GM12891 (cell line): ENCODE data around the gene AP2M1.

Source experiments
- DNase-seq: peaks from one replicate; pipeline ENCODE4 v3.0.0; 2011; ENCODE audit warnings: low spot score; ENCODE audit not compliant: insufficient read length
- FAIRE-seq: peaks from 2 replicates; lab custom pipeline; 2011; peaks lifted over from hg19 to GRCh38; lab: Jason Lieb, UNC
- PAX5 ChIP-seq: IDR thresholded peaks from 2 replicates; pipeline ENCODE4 v1.6.1; 2011; ENCODE audit warnings: low read length, moderate library complexity, mild to moderate bottlenecking; ENCODE audit not compliant: insufficient read depth, severe bottlenecking
- POLR2A ChIP-seq: IDR thresholded peaks from 2 replicates; pipeline ENCODE4 v1.6.1; 2011; ENCODE audit warnings: low read depth, low read length, control low read depth
- POLR2AphosphoS5 ChIP-seq: IDR thresholded peaks from 2 replicates; pipeline ENCODE4 v1.6.1; 2011; ENCODE audit warnings: low read depth, low read length, control low read depth
- POU2F2 ChIP-seq: IDR thresholded peaks from 2 replicates; pipeline ENCODE4 v1.6.1; 2011; ENCODE audit warnings: low read depth, mild to moderate bottlenecking, control low read depth, low read length, moderate library complexity
- SPI1 ChIP-seq: IDR thresholded peaks from 2 replicates; pipeline ENCODE4 v1.6.1; 2011; ENCODE audit warnings: low read depth, low read length, control low read depth
- TAF1 ChIP-seq: IDR thresholded peaks from 2 replicates; pipeline ENCODE4 v1.6.1; 2011; ENCODE audit warnings: low read depth, low read length, control low read depth

The AP2M1 gene

DNA sequence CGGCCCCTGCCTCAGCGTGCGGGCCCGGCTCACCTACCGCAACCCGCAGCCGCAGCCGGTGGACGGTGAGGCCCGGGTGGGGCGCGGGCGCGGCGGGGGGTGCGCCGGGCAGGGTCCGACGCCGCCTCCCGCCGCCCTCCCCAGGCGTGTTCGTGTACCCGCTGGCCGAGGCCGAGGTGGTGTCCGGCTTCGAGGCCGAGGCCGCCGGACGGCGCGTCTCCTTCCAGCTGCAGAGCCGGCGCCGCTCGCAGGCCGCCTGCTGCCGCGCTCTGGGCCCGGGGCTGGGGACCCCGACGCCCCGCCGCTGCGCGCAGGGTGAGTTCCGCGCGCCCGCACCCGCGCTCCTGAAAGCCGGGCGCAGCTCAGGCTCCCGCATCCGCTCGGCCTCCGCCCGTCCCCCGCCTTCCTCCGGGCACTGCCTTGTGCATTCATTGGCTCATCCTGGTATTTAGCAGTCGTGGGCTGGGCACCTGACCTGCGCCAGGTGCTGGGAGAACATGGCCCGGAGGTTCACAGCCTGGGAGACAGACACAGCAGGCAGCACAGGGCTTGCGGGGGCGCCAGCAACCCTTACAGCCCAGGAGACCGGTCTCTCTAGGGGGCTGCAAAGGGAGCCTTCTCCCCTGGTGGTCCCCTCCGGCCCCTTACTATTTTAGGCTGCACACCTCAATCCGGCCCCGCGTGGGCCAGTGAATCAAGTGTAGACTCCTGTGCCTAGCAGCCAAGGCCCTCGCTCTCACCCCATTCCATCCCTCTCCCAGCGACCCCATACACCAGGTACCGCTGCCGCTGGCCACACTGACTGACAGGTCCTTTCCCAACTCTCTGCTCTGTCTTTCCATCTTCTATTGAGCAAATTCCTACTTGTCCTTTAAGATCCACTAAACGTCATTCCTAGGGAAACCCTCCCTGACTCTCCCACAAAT, 56.2 kb downstream of the AP2M1 start:
- TF ChIP-seq POU2F2 (no peak), POLR2A (no peak), POLR2AphosphoS5 (no peak), SPI1 (no peak), TAF1 (no peak), PAX5 (no peak)
- DNase-seq: no peak
- FAIRE-seq: no peak

- DNase-seq (no peak), FAIRE-seq (no peak)
- TF ChIP-seq SPI1 (no peak), POLR2AphosphoS5 (no peak), POLR2A (no peak), PAX5 (no peak), TAF1 (no peak), POU2F2 (no peak)
These were observed 57.0 kb downstream of the AP2M1 start for GRCh38 chr3:184231671-184232070.

GRCh38 chr3:184233127-184233843, 58.6 kb downstream of the AP2M1 start:
- no peak for FAIRE-seq
- no peak for TF ChIP-seq POU2F2
- TF ChIP-seq POLR2A: no peak
- TF ChIP-seq POLR2AphosphoS5: no peak

More at GRCh38 chr3:184233127-184233843, 58.6 kb downstream of the AP2M1 start:
- DNase-seq: no peak
